ENCODE results near the gene PRKN.
"Not testable (repeated sequence)": the region's sequence is repeated elsewhere in the genome, so short reads cannot be mapped to it uniquely, and the experiment has no call there.

The PRKN gene

DNA sequence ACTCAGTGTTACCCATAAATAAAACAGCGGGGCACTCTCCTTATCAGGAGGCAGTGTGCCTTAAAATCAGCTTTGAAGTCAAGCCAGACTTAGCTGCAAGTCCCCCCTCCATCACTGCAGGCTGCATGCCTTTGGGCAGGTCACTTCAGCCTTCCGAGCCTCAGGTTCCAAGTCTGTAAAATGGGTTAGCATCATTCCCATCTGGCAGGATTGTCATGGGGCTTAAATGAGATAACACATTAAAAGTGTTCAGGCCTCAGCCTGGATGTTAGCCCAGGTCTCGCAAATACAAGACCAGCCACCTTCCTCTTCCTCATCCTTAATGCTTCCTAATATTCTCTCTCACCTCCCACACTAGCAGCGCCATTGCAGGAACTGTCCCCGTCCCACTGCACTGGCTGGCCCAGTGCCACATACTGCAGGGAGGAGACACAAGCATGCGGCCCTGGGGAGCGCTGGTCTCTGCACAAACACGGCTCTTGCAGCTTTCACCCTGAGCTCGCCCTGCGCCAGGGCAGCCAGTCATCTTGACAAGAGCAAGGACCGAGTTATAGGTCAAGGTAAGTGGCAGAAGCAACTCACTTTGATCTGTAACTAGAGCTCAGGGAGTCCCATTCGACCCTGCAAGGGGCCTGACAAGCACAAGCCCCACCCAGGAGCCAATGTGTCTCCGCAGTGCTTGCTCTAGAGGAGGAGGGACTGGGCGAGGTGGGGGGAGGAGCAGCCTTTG, 889.1 kb downstream of the PRKN start:
- DNase-seq (ENCODE audit: low read depth), result no peak

DNA sequence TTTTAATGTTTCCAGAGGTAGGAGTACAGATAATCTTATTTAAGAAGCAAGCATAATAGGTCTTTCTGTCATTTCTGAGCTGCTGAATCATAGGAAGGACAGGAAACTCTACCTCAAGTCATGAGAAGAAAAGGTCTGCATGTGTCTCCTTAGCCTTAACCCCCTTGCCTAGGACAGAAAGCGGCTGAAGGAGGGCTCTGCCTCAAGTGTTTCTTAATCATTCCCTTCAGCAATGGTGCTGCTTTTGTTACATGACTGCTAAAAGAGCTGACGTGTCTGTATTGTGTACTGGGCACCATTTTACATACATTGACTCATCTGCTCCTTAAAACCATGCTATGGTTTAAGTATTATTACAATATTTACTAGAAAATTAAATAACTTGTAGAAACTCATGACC, 889.7 kb downstream of the PRKN start:
- DNase-seq (ENCODE audit: low read depth), result no peak

DNA sequence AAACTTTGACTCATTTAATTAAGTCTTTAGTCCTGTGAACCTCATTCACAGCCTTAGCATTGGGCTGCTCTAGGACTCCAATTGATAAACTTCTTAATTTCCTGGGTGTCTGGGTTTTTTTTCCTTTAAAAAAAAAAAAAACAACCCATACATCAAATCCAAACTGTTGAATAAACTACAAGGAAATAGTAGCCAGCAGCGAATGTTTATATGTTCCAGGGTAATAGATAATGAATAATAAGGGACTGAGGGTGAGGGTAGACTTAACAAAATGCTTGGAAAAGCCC, 890.2 kb downstream of the PRKN start:
- DNase-seq (ENCODE audit: low read depth), result no peak

DNA sequence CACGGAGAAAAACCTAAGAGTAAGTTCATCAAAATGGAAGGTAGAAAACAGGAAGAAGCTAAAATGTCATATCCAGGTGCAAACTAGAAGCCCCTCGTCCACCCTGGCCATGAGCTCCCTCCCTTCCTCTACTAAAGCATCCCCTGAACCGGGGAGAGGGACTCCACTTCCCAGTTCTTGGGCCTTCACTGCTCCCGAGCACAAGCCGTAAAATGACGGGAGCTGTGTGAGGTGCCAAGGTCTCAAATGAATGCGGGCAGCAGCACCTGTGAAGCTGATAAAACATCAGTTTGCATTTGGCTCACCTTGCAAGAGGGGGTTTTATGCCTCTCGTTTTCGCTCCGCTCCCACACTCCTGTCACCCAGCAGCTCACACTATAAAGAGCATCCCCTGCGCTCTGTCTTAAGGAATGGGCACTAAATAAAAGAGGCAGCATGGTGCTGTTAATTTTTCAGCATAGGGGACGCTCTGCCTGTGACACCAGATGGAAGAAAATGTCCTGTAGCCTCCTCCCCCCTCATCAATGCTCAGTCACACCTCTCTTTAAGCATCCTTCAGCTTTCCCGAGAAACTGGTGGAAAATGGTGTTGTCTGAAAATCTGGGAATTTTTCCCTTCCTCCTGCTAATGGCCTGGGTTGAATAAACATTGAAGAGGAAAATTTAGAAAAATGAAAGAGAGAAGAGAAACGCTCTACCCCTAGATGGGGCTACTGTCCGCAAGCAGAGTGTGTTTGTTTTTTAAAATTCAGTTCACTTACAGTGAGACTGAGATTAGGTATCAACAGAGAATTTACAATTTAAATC, 890.7 kb downstream of the PRKN start:
- DNase-seq (ENCODE audit: low read depth), result no peak

DNA sequence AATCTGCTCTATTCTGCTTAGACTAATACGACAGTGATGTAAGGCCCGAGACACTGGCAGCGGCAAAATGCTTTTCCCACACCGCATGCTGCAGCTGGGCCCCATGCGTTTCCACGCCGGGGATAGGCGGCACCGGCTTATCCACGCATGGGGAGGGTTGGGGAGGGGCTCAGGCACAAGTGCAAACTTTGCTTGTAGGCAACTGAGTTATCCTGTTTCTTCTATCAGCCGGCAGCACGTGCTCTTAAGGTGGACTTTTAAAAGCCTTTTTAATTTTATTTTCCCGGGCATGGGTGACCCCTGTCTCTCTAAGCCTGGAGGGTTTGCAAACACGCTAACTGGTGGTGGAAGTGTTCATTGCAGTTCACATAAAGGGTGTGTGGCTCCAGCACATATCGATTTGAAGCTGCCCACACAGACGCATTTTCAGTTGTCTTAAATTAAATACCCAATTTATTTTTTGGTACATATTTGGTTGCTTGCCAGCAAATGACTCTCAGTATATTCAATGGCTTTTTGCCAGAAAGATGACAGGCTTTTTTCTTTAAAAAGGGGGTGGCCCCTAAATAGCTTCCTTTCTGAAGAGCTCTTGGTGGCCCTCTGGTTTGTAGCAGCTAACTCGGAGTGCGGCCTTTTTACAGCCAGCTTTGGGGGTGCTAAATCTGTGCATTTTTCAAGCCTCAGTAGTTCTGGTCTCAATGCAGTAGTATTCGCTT, 891.9 kb downstream of the PRKN start:
- DNase-seq (ENCODE audit: low read depth), result no peak

DNA sequence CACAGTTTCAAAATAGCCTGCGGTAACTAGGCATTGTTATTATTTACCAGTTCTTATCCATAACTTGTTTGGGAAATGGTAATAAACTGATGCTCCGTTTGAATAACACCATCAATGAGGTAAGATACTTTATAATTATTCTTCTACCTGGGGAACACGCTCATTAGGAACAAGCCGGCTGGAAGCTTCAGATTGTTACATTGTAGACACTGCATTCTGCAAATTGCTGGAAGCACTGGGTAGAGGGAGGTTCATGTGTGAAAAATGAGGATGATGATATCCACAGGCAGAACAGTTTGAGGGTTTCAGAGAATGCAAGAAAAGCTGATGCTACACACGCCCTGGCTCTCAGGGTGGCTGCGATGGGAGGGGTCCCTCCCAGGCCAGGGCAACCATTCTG, 893.1 kb downstream of the PRKN start:
- no peak for DNase-seq (ENCODE audit: low read depth)

DNA sequence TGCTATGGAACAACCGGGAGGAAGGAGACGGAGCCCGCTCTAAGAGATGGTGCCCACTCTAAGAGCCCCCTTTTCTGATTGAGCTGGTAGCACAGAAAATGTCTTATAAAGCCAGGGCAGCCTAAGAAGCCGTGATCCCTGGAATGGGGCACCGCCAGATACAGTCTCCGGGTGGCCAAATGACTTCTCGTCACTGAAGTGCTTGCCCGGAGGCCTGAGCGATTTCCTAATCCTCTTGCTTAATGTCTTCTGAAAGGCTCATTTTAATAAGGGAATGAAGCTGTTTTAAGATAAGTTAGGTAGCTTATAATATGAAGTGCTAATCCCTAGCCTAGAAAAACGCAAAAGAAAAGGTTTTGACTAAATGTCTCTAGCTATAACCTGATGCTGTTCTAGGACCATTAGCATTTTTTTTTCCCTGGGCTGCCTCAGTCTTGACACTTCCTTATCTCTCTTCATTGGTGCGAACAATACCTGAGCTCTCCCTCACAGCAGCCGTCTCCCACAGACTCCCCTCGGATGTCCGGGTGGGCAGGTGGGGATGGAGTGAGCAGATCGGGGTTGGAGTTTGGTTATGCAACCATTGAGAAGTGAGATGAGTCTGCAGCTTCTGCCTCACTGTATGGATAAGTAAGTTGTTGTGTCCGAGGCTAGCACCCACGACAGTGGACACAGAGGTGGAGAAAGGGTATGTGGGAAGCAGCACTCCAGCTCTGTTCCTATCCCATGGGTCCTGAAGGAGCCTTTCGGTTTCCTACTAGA, 894.3 kb downstream of the PRKN start:
- DNase-seq (ENCODE audit: low read depth), result no peak

DNA sequence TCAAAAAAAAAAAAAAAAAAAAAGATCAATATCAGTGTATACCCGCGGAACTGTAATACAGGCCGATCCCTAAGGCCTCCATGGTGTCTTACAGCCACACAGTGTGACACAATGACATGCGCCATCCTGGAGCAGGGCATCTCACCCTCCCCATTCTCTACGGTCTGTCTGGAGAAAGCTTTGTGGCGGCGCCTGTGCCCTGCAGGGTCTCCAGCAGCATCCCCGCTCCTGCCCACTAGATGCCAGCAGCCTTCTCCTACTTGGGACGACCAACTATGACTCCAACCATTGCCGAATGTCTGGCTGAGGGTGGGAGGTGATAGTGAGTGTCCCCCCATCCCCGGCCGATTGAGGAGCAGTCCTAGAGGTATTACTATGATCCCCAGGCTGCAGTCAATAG, 894.9 kb downstream of the PRKN start:
- no peak for DNase-seq (ENCODE audit: low read depth)

DNA sequence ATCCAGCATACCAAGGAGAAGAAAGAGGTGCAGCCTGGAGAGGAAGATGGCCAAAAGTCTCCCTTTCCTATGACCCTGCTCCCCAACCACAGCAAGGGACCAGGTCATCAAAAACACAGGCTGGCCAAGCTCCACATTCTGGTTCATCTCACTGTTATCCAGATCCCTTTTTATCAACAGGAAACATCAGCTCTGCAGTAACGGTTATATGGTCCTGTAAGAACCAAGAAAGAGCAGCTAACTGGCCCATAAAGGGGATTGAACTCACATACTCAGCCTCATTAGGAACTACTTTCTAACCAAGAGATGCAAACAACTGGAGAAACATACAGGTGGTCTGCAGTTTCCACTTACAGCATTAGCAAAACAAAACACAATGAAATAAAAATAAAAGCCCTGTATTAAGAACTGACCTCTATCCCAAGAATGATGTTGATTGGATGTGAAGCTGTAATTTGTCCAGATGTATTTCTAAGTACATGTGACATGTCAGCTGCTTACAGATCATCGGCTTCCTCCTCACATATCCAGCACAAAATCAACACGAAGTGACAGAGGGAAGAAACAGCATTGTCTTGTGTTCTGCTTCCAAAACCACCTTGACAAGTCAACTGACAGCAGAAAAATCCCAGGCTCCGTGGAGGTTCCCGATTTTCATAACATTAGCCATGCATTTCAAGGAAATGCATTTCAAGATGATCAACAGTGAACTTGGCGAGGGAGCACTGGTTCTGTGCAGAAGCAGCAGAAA, 896.5 kb downstream of the PRKN start:
- DNase-seq (ENCODE audit: low read depth), result no peak

DNA sequence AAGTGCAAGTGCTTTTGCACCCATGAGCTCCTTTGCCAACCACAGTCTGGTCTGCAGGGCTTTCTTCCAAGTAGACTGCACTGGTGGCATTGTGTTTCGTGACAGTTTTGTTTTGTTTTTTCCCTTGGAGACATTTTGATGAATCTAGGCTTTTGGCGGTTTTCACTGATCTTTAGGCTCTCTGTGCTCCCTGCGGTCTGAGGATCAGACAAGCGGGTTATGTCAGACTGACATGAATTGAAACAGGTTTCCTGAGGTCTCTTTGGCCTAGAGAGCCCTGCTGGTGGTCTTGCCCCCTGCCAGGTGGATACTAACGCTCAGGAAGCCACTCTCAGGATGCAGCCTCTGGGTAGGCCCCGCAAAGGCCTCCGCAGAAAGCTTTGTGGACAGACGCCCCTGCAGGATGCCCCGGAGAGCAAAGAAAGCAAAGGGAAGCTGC, 898.3 kb downstream of the PRKN start:
- no peak for DNase-seq (ENCODE audit: low read depth)

DNA sequence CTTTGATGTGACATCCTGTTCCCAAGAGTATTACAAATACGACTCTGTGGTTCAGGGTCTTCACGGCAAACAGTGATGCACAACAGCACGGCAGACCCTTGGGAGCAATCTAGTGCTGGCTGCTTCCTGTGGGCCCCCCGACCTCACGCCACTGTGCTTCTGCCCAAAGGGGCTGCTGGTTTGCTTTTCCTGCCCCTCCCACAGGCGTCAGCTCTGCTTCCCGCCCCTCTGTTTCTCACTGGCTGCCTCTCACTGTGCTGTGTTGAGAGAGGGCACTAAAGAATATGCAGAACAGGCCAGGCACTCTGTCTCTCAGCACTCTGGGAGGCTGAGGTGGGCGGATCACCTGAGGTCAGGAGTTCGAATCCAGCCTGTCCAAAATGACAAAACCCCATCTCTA, 899.2 kb downstream of the PRKN start:
- DNase-seq (ENCODE audit: low read depth), result no peak

DNA sequence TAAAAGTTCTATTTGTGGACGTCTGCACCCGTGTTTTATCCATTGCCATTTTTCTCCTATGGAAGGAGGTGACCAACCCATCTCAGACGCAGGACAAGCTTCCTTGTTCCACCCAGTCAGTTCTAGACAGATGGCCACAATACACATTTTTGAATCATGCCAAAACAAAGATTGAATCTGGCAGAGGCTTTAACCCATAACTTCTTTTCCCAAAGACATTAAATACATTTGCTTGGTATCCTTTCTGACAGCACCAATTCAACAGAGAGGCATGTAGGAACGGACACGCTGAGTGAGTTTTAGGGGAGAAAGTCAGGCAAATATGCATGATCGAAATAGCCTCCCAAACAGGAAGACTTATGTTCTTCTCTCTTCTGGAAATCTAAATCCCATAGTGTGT, 901.1 kb downstream of the PRKN start:
- DNase-seq (ENCODE audit: low read depth), result no peak

DNA sequence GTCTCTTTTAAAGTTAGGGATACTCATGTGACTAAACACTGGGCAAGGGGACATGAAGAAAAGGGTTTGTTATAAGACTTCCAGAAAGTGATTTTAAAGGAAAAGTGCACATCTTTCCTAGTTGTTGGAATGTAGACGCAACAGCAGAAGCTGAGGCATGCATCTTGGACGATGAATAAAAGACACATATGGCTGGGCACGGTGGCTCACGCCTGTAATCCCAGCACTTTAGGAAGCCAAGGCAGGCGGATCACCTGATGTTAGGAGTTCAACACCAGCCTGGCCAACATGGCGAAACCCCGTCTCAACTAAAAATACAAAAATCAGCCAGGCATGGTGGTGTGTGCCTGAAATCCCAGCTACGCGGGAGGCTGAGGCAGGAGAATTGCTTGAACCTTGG, 905.4 kb downstream of the PRKN start:
- DNase-seq (ENCODE audit: low read depth), result not testable (repeated sequence)

DNA sequence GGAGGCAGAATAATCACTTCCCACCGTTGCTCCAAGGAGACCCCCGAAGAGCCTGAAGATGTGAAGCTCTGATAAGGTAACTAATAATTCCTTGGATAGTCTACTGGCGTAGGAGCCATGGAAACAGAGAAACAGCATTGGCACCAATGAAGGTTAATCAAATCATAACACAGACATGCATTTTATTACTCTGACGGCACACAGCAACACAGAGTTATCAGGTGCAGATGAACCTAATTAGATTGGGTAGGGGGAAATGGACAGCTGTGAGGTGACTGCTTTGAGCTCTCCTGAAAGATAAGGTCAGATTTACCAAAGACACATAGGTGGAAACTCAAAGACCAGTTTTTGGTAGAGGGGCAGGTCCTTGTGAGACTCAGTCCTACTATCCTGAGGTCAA, 909.7 kb downstream of the PRKN start:
- DNase-seq (ENCODE audit: low read depth), result no peak

DNA sequence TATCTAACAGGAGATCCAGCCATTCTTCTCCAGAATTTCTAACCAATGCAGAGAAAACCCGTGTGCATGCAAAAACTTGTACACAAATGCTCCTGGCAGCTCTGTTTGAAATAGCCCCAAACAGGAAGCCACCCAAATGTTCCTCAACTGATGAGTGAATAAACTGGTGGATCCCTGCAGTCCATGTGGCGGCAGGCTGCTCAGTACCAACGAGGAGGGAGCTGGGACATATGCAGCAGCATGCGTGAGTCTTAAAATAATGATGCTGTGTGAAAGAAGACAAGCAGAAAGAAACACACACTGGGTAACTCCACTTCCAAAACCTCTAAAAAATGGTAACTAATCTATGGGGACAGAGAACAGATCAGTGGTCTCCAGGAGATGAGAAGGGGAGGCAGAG, 911.6 kb downstream of the PRKN start:
- no peak for DNase-seq (ENCODE audit: low read depth)

DNA sequence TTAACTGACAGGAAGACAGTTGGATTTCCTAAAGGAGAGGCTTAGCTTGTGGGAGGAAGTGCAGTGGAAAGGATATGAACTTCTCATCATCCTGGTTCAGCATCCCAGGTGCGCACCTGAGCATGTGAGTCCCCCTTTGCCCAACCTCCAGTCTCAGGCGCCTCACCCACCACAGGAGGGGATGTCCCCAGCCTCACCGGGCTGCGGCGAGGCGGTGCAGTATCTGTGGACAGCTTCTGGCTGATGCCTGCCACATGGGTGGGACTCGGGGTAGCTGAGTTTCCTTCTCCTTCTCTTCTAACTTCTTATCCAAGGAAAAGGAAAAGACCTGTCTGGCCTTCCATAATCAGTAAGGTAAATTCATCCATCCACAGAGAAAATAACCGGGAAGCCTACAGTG, 914.4 kb downstream of the PRKN start:
- DNase-seq (ENCODE audit: low read depth), result no peak

DNA sequence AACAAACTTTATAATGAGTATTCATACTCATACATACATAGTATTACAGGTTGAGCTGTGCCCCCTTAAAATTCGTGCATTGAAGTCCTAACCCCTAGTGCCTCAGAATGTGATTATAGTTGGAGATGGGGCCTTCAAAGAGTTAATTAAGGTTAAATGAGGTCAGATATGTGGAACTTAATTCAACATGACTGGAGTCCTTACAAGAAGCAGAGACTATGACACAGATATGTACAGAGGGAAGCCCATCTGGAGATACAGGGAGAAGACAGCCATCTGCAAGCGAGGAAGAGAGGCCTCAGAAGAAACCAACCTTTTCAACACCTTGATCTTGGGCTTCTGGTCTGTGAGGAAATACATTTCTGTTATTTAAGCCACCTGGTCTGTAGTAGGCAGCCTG, 917.6 kb downstream of the PRKN start:
- DNase-seq (ENCODE audit: low read depth), result no peak

DNA sequence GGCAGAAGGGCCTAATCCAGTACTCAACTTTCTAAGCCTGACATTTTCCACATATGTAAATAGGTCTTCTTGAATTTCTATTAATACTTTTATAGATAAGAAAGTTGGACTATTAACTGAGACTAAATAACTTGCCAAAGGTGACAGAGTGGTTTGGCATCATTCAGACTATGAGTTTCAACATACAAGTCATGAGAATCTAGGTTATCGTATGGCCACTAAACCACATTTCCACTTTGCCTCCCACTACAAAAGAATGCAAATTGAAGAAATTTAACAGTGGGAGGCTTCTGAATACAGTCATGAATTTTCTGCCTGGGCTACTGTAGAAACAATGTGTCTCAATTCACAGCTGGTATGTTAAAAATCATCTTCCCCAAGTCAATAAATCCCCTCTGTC, 922.7 kb downstream of the PRKN start:
- DNase-seq (ENCODE audit: low read depth), result no peak

DNA sequence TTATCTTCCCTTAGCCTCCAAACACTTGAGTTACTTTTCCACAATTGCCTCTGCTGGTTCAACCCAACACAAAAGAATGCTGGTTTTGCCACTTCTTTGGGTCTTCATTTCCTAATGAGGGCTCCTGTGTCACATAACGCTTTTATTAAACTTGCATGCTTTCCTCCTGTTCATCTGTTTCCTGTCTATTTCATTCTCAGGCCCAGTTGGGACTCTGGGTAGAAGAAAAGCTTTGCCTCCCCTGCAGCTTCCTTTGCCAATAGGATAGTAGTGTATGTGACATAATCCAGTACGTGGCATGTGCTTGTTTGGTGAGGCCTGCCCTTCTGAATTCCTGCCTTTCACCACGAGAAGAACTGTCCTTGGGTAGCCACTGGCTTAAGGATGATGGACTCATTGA, 924.4 kb downstream of the PRKN start:
- DNase-seq (ENCODE audit: low read depth), result no peak

DNA sequence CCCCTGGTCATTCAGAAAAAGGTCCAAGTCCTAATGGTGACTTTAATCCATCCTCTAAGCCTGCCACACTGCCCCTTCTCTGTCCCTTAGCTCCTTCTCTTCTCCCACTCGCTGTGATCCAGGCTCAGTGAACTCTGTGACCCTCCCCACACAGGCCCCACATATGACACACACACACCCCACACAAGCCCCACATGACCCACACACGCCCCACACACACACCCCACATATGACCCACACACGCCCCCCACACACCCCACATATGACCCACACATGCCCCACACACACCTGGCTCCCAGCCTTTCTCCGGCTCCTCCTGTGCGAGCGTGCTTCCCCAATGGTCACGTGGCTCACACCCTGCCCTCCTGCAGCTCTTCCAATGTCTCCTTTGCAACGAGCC, 925.3 kb downstream of the PRKN start:
- no peak for DNase-seq (ENCODE audit: low read depth)

DNA sequence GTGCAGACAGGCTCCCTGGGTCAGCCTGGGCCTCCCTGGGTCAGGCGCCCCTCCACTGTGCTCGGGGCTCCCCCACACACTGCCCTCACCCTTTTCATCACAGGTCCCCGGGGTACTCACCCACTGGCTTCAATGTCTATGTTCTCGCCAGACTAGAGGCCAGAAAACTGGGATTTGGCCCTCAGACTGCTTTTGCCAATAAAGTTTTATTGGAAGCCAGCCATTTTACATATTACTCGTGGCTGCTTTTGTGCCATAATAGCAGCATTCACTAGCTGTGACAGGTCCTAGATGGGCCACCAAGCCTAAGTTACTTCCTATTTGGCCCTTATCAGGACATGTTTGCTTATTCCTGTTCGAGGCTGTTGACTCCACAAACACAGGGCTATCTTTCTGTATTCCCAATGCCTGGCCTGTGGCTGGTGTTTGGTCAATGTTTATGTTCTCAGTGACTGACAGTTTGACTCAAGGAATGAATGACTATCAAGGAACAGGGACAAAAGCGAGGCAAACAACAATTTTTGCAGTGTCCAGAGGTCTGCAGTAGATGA, 928.6 kb downstream of the PRKN start:
- no peak for DNase-seq (ENCODE audit: low read depth)

DNA sequence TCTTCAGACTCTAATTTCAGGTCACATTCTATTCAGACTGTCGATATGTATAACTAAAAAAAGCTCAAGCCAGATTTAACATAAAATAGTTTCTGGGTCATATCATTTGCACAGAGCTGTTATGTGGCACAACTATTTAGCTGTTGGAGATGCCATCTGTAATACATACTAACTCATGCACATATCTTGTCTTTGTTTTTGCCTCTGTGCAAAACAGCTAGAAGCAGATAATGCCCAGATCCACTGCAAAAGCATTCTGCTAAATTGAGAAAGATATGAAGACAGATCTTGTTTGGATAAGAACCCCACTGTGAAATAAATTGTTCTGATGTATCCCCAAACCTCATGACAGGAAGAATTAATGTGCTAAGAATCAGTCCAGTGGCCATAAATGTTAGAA, 930.9 kb downstream of the PRKN start:
- no peak for DNase-seq (ENCODE audit: low read depth)
